HFFc6 (cell line): ENCODE results near the gene MARK3. TPM values are rescaled to one million over a fixed set of nuclear protein-coding genes. Genes with fewer than 3 reads are reported as not detected.

Experiments used
- DNase-seq: peaks from one replicate; pipeline ENCODE4 v3.0.0-alpha.2; 2018
- H3K27ac Mint-ChIP-seq: 2 replicates; pipeline ENCODE4 v1.8.0; 2020; ENCODE audit warnings: mild to moderate bottlenecking, mixed read lengths
- H3K27me3 Mint-ChIP-seq: 2 replicates; pipeline ENCODE4 v1.8.0; 2021; ENCODE audit warnings: mild to moderate bottlenecking, moderate library complexity, mixed read lengths; ENCODE audit not compliant: insufficient read depth
- H3K36me3 Mint-ChIP-seq: 2 replicates; pipeline ENCODE4 v1.8.0; 2021; ENCODE audit warnings: low read depth, mixed read lengths
- H3K4me1 Mint-ChIP-seq: 2 replicates; pipeline ENCODE4 v1.8.0; 2020; ENCODE audit warnings: low read depth, mixed read lengths
- H3K4me3 Mint-ChIP-seq: 2 replicates; pipeline ENCODE4 v1.8.0; 2020; ENCODE audit warnings: mild to moderate bottlenecking, moderate library complexity, mixed read lengths
- H3K9me3 Mint-ChIP-seq: 2 replicates; pipeline ENCODE4 v1.8.0; 2020; ENCODE audit warnings: mild to moderate bottlenecking, mixed read lengths
- CTCF ChIP-seq: fragments of 200-600 bp; sonication (generic); IDR thresholded peaks from 2 replicates; pipeline ENCODE4 v1.5.0; 2021; ENCODE audit warnings: antibody characterized with exemption, mild to moderate bottlenecking
- total RNA-seq, 6 experiments: library from RNA; stranded (reverse); fragmentation: NEBNext Ultra II Directional; extraction: Animal tissue kit (Norgen Biotek cat#: 25700); gene quantifications; 2 replicates in 1 of 6; 3 replicates in 5 of 6; pipeline ENCODE4 v1.2.3, GENCODE V29; 2021

MARK3 gene
- total RNA-seq, 6 experiments from 2014 or later = 57.4 to 71.8 (median 65.7) TPM

- no peak overlapping the region for H3K4me3 Mint-ChIP-seq
- H3K27ac Mint-ChIP-seq = no peak overlapping the region
- no peak for TF ChIP-seq CTCF
- H3K36me3 Mint-ChIP-seq = peaks cover 33% of the 10 kb centered on the region
- H3K27me3 Mint-ChIP-seq = no peaks in the 10 kb centered on the region
- H3K9me3 Mint-ChIP-seq = peaks cover 6% of the 10 kb centered on the region; the same call in 1 of the 2 replicates
- H3K4me1 Mint-ChIP-seq = peaks cover 18% of the 10 kb centered on the region
- DNase-seq = no peak
Observed at GRCh38 chr14:103460415-103460814, 75.2 kb downstream of the MARK3 start.

- Mint-ChIP-seq H3K36me3 (peaks cover 24% of the 10 kb centered on the region), H3K27me3 (no peaks in the 10 kb centered on the region), H3K27ac (no peak overlapping the region), H3K4me1 (no peaks in the 10 kb centered on the region), H3K4me3 (no peak overlapping the region), H3K9me3 (no peaks in the 10 kb centered on the region)
- DNase-seq = no peak
- no peak for TF ChIP-seq CTCF
Observed at GRCh38 chr14:103463149-103463548, 77.9 kb downstream of the MARK3 start.

DNA sequence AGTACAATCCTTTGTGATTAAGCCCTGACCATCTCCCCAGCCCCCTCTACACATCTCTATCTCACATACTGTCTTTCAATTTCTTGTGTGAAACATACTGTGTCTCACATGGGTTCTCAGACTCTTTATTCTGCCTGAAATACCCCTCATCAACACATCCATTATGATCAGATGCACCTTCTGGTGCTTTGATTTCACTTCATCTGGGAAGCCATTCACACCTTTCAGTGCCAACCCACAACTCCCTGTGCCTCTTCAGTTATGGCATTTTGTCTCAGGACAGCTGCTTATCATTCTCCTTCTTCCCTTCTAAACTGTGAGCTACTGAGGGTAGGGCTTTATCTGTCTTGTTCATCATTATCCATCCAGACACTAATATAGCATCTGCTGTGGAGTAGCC lies 78.6 kb downstream of the MARK3 start:
- Mint-ChIP-seq H3K9me3 (no peaks in the 10 kb centered on the region), H3K27me3 (no peaks in the 10 kb centered on the region), H3K36me3 (peaks cover 24% of the 10 kb centered on the region), H3K27ac (no peak overlapping the region), H3K4me1 (no peaks in the 10 kb centered on the region), H3K4me3 (no peak overlapping the region)
- DNase-seq = no peak
- TF ChIP-seq CTCF = no peak

- peak overlapping the region; percentile 27 for H3K27ac Mint-ChIP-seq
- no peak for TF ChIP-seq CTCF
- H3K27me3 Mint-ChIP-seq = peaks cover 2% of the 10 kb centered on the region; the same call in 1 of the 2 replicates
- H3K36me3 Mint-ChIP-seq = peaks cover 53% of the 10 kb centered on the region
- no peaks in the 10 kb centered on the region for H3K9me3 Mint-ChIP-seq
- peaks cover 12% of the 10 kb centered on the region for H3K4me1 Mint-ChIP-seq
- DNase-seq = no peak
- H3K4me3 Mint-ChIP-seq = no peak overlapping the region
Observed at GRCh38 chr14:103472939-103473338, 87.7 kb downstream of the MARK3 start.

GRCh38 chr14:103474893-103475292 lies 89.7 kb downstream of the MARK3 start:
- peaks cover 52% of the 10 kb centered on the region for H3K36me3 Mint-ChIP-seq
- H3K4me3 Mint-ChIP-seq = no peak overlapping the region
- DNase-seq = no peak
- no peak overlapping the region for H3K27ac Mint-ChIP-seq
- no peaks in the 10 kb centered on the region for H3K9me3 Mint-ChIP-seq
- peaks cover 12% of the 10 kb centered on the region for H3K4me1 Mint-ChIP-seq
- TF ChIP-seq CTCF = no peak
- H3K27me3 Mint-ChIP-seq = peaks cover 2% of the 10 kb centered on the region; the same call in 1 of the 2 replicates

DNA sequence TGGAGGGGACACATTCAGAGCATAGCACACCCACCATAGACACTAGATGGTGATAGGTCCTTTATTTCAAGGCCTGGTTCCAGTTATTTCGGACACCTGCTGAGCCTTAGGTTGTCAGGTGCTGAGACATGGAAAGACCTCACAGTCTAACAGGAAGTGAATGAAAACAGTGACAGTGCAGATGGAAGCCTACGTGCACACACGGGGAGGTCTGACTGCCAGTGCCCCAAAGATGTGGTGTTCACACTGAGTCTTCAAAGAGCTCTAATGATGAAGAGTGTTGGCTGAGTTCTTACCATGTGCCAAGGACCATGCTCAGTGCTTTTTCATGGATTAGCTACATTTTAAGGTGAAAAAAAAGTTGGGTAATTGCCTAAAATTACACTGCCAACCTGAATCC lies 90.8 kb downstream of the MARK3 start:
- Mint-ChIP-seq H3K9me3 (no peaks in the 10 kb centered on the region), H3K4me3 (no peak overlapping the region), H3K27ac (no peak overlapping the region), H3K4me1 (peaks cover 7% of the 10 kb centered on the region), H3K36me3 (peaks cover 50% of the 10 kb centered on the region), H3K27me3 (peaks cover 2% of the 10 kb centered on the region; the same call in 1 of the 2 replicates)
- no peak for DNase-seq
- no peak for TF ChIP-seq CTCF
